Nephron (organoid): Measurements from ENCODE around the gene COPS3.

Source experiments
- H3K27ac Mint-ChIP-seq, 3 experiments: 2 replicates each; pipeline ENCODE4 v1.8.0; 2020; ENCODE audit warnings: mixed read lengths in 3 of 3, mild to moderate bottlenecking in 2 of 3, moderate library complexity in 1 of 3
- H3K27me3 Mint-ChIP-seq: 2 replicates; pipeline ENCODE4 v1.8.0; 2021; ENCODE audit warnings: low read depth, mild to moderate bottlenecking, moderate library complexity, mixed read lengths
- H3K36me3 Mint-ChIP-seq: 2 replicates; pipeline ENCODE4 v1.8.0; 2020; ENCODE audit warnings: low read depth, mixed read lengths
- H3K4me1 Mint-ChIP-seq: 2 replicates; pipeline ENCODE4 v1.8.0; 2020; ENCODE audit warnings: mixed read lengths
- H3K4me3 Mint-ChIP-seq, 3 experiments: 2 replicates each; pipeline ENCODE4 v1.8.0; 2020; ENCODE audit warnings: mild to moderate bottlenecking in 3 of 3, mixed read lengths in 3 of 3, moderate library complexity in 2 of 3
- H3K9me3 Mint-ChIP-seq: 2 replicates; pipeline ENCODE4 v1.8.0; 2020; ENCODE audit warnings: mixed read lengths
- CTCF ChIP-seq, 3 experiments: fragments of 200-600 bp; sonication (generic); IDR thresholded peaks; one replicate each; pipeline ENCODE4 v1.5.0; 2021; ENCODE audit warnings: antibody characterized with exemption in 3 of 3; ENCODE audit not compliant: unreplicated experiment in 3 of 3

The COPS3 gene

GRCh38 chr17:17324616-17325015 lies 43.6 kb upstream of the COPS3 start:
- peaks cover 4% of the 10 kb centered on the region for H3K36me3 Mint-ChIP-seq

GRCh38 chr17:17322516-17323510 lies 41.8 kb upstream of the COPS3 start:
- no peak overlapping the region for H3K27ac Mint-ChIP-seq
- peaks cover 4% of the 10 kb centered on the region for H3K36me3 Mint-ChIP-seq
- H3K9me3 Mint-ChIP-seq, result no peaks in the 10 kb centered on the region
- H3K4me1 Mint-ChIP-seq, result peaks cover 6% of the 10 kb centered on the region
- H3K27me3 Mint-ChIP-seq, result no peaks in the 10 kb centered on the region
- no peak overlapping the region for H3K4me3 Mint-ChIP-seq
- TF ChIP-seq CTCF (IDR thresholded peaks at IDR 0.05; ENCODE audit: unreplicated experiment in 3 of 3), result no peak

More at GRCh38 chr17:17324616-17325015, 43.6 kb upstream of the COPS3 start:
- H3K4me3 Mint-ChIP-seq, result no peak overlapping the region
- no peak overlapping the region for H3K27ac Mint-ChIP-seq
- no peaks in the 10 kb centered on the region for H3K27me3 Mint-ChIP-seq
- no peak for TF ChIP-seq CTCF (IDR thresholded peaks at IDR 0.05; ENCODE audit: unreplicated experiment in 3 of 3)
- peaks cover 6% of the 10 kb centered on the region for H3K4me1 Mint-ChIP-seq
- no peaks in the 10 kb centered on the region for H3K9me3 Mint-ChIP-seq

- H3K9me3 Mint-ChIP-seq, result no peaks in the 10 kb centered on the region
- no peak overlapping the region for H3K27ac Mint-ChIP-seq
- peaks cover 6% of the 10 kb centered on the region for H3K4me1 Mint-ChIP-seq
- no peak for TF ChIP-seq CTCF (IDR thresholded peaks at IDR 0.05; ENCODE audit: unreplicated experiment in 3 of 3)
- no peaks in the 10 kb centered on the region for H3K27me3 Mint-ChIP-seq
- H3K36me3 Mint-ChIP-seq, result peaks cover 4% of the 10 kb centered on the region
- H3K4me3 Mint-ChIP-seq, result no peak overlapping the region
These were observed 40.4 kb upstream of the COPS3 start for GRCh38 chr17:17321356-17322025.

- H3K27me3 Mint-ChIP-seq, result no peaks in the 10 kb centered on the region
- H3K9me3 Mint-ChIP-seq, result no peaks in the 10 kb centered on the region
- no peak for TF ChIP-seq CTCF (IDR thresholded peaks at IDR 0.05; ENCODE audit: unreplicated experiment in 3 of 3)
- H3K27ac Mint-ChIP-seq, result no peak overlapping the region
- peaks cover 6% of the 10 kb centered on the region for H3K4me1 Mint-ChIP-seq
- no peak overlapping the region for H3K4me3 Mint-ChIP-seq
- peaks cover 4% of the 10 kb centered on the region for H3K36me3 Mint-ChIP-seq
These were observed 39.8 kb upstream of the COPS3 start for GRCh38 chr17:17320911-17321220.

GRCh38 chr17:17320188-17320910 lies 39.3 kb upstream of the COPS3 start:
- no peaks in the 10 kb centered on the region for H3K27me3 Mint-ChIP-seq
- H3K9me3 Mint-ChIP-seq, result no peaks in the 10 kb centered on the region
- H3K27ac Mint-ChIP-seq, result no peak overlapping the region
- no peak overlapping the region for H3K4me3 Mint-ChIP-seq
- peaks cover 1% of the 10 kb centered on the region for H3K4me1 Mint-ChIP-seq
- TF ChIP-seq CTCF (IDR thresholded peaks at IDR 0.05; ENCODE audit: unreplicated experiment in 3 of 3), result no peak
- peaks cover 4% of the 10 kb centered on the region for H3K36me3 Mint-ChIP-seq
